ENCODE measurements around the gene EXOG. TPM values are rescaled to one million over a fixed set of nuclear protein-coding genes. Genes with fewer than 3 reads are reported as not detected.

The EXOG gene
- total and polyA plus RNA-seq, 2 experiments from 2014 or later: 6.3 to 7.5 TPM

- DNase-seq (ENCODE audit: low spot score): no peak
- H3K4me1 ChIP-seq (ENCODE audit: insufficient read depth): peaks cover 8% of the 10 kb centered on the region
- H3K9me3 ChIP-seq (ENCODE audit: low read depth): no peaks in the 10 kb centered on the region
- 73% methylated on average over 11 of the region's 11 CpGs for WGBS (ENCODE audit: low lambda C conversion rate, missing lambda C conversion rate)
- no peaks in the 10 kb centered on the region for H3K79me2 ChIP-seq
- no peaks in the 10 kb centered on the region for H4K20me1 ChIP-seq (ENCODE audit: insufficient read depth, poor library complexity, severe bottlenecking)
- no peak overlapping the region for H3K4me3 ChIP-seq
- no peak for TF ChIP-seq EZH2phosphoT487 (IDR thresholded peaks at IDR 0.05; ENCODE audit: low read depth, severe bottlenecking, unreplicated experiment)
- TF ChIP-seq EZH2 (IDR thresholded peaks at IDR 0.05; ENCODE audit: borderline replicate concordance): no peak
- no peak for TF ChIP-seq CTCF (IDR thresholded peaks at IDR 0.05; ENCODE audit: poor library complexity)
- H3K27ac ChIP-seq: no peak overlapping the region
- H3K4me2 ChIP-seq: no peak overlapping the region
- H3K36me3 ChIP-seq (replicated peaks; ENCODE audit: insufficient read depth, low read depth): no peaks in the 10 kb centered on the region
- no peak overlapping the region for H2AFZ ChIP-seq
- no peaks in the 10 kb centered on the region for H3K27me3 ChIP-seq
- no peaks in the 10 kb centered on the region for H3K9me2 ChIP-seq (replicated peaks; ENCODE audit: insufficient read depth)
These were observed 5.7 kb upstream of the EXOG start for GRCh38 chr3:38490281-38491030.

GRCh38 chr3:38491215-38491614, 4.9 kb upstream of the EXOG start:
- Histone ChIP-seq H3K27me3 (no peaks in the 10 kb centered on the region), H3K36me3 (replicated peaks; ENCODE audit: insufficient read depth, low read depth) (no peaks in the 10 kb centered on the region), H2AFZ (no peak overlapping the region), H3K4me1 (ENCODE audit: insufficient read depth) (peaks cover 8% of the 10 kb centered on the region), H3K9me3 (ENCODE audit: low read depth) (no peaks in the 10 kb centered on the region), H3K4me3 (no peak overlapping the region), H4K20me1 (ENCODE audit: insufficient read depth, poor library complexity, severe bottlenecking) (no peaks in the 10 kb centered on the region), H3K9me2 (replicated peaks; ENCODE audit: insufficient read depth) (no peaks in the 10 kb centered on the region), H3K4me2 (no peak overlapping the region), H3K79me2 (no peaks in the 10 kb centered on the region), H3K27ac (no peak overlapping the region)
- TF ChIP-seq CTCF (IDR thresholded peaks at IDR 0.05; ENCODE audit: poor library complexity) (no peak), EZH2phosphoT487 (IDR thresholded peaks at IDR 0.05; ENCODE audit: low read depth, severe bottlenecking, unreplicated experiment) (no peak), EZH2 (IDR thresholded peaks at IDR 0.05; ENCODE audit: borderline replicate concordance) (no peak)
- no peak for DNase-seq (ENCODE audit: low spot score)
- 92% methylated on average over 6 of the region's 6 CpGs for WGBS (ENCODE audit: low lambda C conversion rate, missing lambda C conversion rate)

GRCh38 chr3:38493031-38493430, 3.1 kb upstream of the EXOG start:
- Histone ChIP-seq H3K36me3 (replicated peaks; ENCODE audit: insufficient read depth, low read depth) (no peaks in the 10 kb centered on the region), H3K4me2 (no peak overlapping the region), H2AFZ (no peak overlapping the region), H4K20me1 (ENCODE audit: insufficient read depth, poor library complexity, severe bottlenecking) (no peaks in the 10 kb centered on the region), H3K4me1 (ENCODE audit: insufficient read depth) (peaks cover 15% of the 10 kb centered on the region), H3K79me2 (peaks cover 9% of the 10 kb centered on the region), H3K9me3 (ENCODE audit: low read depth) (no peaks in the 10 kb centered on the region), H3K27ac (no peak overlapping the region), H3K27me3 (no peaks in the 10 kb centered on the region), H3K9me2 (replicated peaks; ENCODE audit: insufficient read depth) (no peaks in the 10 kb centered on the region), H3K4me3 (no peak overlapping the region)
- 75% methylated on average over 4 of the region's 4 CpGs for WGBS (ENCODE audit: low lambda C conversion rate, missing lambda C conversion rate)
- TF ChIP-seq CTCF (IDR thresholded peaks at IDR 0.05; ENCODE audit: poor library complexity) (no peak), EZH2 (IDR thresholded peaks at IDR 0.05; ENCODE audit: borderline replicate concordance) (no peak), EZH2phosphoT487 (IDR thresholded peaks at IDR 0.05; ENCODE audit: low read depth, severe bottlenecking, unreplicated experiment) (no peak)
- DNase-seq (ENCODE audit: low spot score): no peak
